ENCODE results near the gene MAX.
"Not testable (repeated sequence)": the region's sequence is repeated elsewhere in the genome, so short reads cannot be mapped to it uniquely, and the experiment has no call there.

The MAX gene

GRCh38 chr14:65032319-65032718 lies 70.0 kb downstream of the MAX start:
- no peak for DNase-seq

DNA sequence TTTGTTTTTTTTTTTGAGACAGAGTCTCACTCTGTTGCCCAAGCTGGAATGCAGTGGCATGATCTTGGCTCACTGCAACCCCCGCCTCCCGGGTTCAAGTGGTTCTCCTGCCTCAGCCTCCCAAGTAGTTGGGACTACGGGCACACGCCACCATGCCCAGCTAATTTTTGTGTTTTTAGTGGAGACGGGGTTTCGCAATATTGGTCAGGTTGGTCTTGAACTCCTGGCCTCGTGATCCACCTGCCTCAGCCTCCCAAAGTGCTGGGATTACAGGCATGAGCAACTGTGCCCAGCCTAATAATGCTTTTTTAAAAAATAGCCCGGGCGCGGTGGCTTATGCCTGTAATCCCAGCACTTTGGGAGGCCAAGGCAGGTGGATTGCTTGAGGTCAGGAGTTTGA lies 71.0 kb downstream of the MAX start:
- DNase-seq, result not testable (repeated sequence)

DNA sequence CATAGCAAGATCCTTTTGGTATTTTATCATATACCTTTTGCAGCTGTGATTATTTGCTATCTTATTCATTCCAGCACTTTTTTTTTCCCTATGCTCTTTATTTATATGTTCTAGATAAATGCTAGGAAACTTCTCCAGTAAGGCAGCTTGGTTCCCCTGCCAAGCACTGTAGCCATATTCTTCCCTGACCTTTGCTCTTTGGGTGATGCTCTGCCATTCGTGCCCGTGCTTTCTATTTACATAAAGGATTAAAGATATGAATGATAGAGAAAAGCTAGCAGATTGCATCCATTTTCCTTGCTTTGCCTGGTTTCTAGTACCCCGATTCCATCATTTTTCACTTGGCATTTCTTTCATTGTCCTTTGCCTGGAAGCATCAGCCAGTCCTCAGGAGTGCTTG lies 73.4 kb downstream of the MAX start:
- DNase-seq, result no peak

- no peak for DNase-seq
Measured at GRCh38 chr14:65027127-65027799, 75.1 kb downstream of the MAX start.

DNA sequence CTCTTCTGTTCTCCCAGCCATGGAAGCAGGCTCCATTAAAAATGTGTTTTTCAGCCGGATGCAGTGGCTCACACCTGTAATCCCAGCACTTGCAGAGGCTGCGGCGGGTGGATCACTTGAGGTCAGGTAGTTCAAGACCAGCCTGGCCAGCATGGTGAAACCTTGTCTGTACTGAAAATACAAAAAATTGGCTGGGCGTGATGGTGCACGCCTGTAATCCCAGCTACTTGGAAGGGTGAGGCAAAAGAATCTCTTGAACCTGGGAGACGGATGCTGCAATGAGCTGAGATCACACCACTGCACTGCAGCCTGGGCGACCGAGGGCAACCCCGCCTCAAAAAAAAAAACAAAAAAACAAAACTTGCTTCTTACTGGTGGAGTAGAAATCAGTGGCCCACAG lies 75.8 kb downstream of the MAX start:
- DNase-seq, result no peak

GRCh38 chr14:65025818-65026217 lies 76.5 kb downstream of the MAX start:
- DNase-seq, result no peak
